C4-2B (cell line): ENCODE data around the gene CD99.
"Not testable (repeated sequence)": the region's sequence is repeated elsewhere in the genome, so short reads cannot be mapped to it uniquely, and the experiment has no call there.

Experiments
- H3K27ac ChIP-seq: fragments of 450-650 bp; 2 replicates; pipeline ENCODE4 v1.5.1; 2017
- CTCF ChIP-seq: fragments of 450-650 bp; conservative IDR thresholded peaks from 2 replicates; pipeline ENCODE4 v1.5.1; 2017; ENCODE audit warnings: mild to moderate bottlenecking
- ZFX ChIP-seq: fragments of 450-650 bp; IDR thresholded peaks from 2 replicates; pipeline ENCODE4 v1.6.1; 2017

CD99 gene

GRCh38 chrX:2761246-2761645, 70.2 kb downstream of the CD99 start:
- no peak overlapping the region for H3K27ac ChIP-seq

GRCh38 chrX:2762671-2763070, 71.6 kb downstream of the CD99 start:
- H3K27ac ChIP-seq, result not testable (repeated sequence)

More at GRCh38 chrX:2761246-2761645, 70.2 kb downstream of the CD99 start:
- no peak for TF ChIP-seq ZFX

GRCh38 chrX:2764766-2765548, 73.9 kb downstream of the CD99 start:
- H3K27ac ChIP-seq, result not testable (repeated sequence)

- TF ChIP-seq CTCF (no peak), ZFX (no peak)
Observed at GRCh38 chrX:2765549-2765830, 74.4 kb downstream of the CD99 start.

GRCh38 chrX:2766906-2767305, 75.8 kb downstream of the CD99 start:
- TF ChIP-seq CTCF (no peak), ZFX (no peak)
- H3K27ac ChIP-seq, result no peak overlapping the region

More at GRCh38 chrX:2765549-2765830, 74.4 kb downstream of the CD99 start:
- no peak overlapping the region for H3K27ac ChIP-seq

- H3K27ac ChIP-seq, result no peak overlapping the region
- TF ChIP-seq ZFX (no peak), CTCF (no peak)
Observed at GRCh38 chrX:2767631-2768455, 76.7 kb downstream of the CD99 start.

GRCh38 chrX:2769615-2770014, 78.5 kb downstream of the CD99 start:
- no peak overlapping the region for H3K27ac ChIP-seq
- TF ChIP-seq ZFX (no peak), CTCF (no peak)

- not testable (repeated sequence) for H3K27ac ChIP-seq
Observed at GRCh38 chrX:2773166-2774055, 82.3 kb downstream of the CD99 start.

GRCh38 chrX:2774057-2774456, 83.0 kb downstream of the CD99 start:
- no peak for TF ChIP-seq ZFX
- no peak for TF ChIP-seq CTCF
- no peak overlapping the region for H3K27ac ChIP-seq
